ENCODE data around the gene ADORA1.

GRCh38 chr1:203148579-203148978 is 21.1 kb downstream of the ADORA1 start:
- TF ChIP-seq, protein P1, sequence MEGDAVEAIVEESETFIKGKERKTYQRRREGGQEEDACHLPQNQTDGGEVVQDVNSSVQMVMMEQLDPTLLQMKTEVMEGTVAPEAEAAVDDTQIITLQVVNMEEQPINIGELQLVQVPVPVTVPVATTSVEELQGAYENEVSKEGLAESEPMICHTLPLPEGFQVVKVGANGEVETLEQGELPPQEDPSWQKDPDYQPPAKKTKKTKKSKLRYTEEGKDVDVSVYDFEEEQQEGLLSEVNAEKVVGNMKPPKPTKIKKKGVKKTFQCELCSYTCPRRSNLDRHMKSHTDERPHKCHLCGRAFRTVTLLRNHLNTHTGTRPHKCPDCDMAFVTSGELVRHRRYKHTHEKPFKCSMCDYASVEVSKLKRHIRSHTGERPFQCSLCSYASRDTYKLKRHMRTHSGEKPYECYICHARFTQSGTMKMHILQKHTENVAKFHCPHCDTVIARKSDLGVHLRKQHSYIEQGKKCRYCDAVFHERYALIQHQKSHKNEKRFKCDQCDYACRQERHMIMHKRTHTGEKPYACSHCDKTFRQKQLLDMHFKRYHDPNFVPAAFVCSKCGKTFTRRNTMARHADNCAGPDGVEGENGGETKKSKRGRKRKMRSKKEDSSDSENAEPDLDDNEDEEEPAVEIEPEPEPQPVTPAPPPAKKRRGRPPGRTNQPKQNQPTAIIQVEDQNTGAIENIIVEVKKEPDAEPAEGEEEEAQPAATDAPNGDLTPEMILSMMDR (IDR thresholded peaks at IDR 0.05): no peak
- no peak for TF ChIP-seq POLR2A (IDR thresholded peaks at IDR 0.05)

Data from esophagus squamous epithelium (tissue), 4 donors.